HG02840 (cell line): Measurements from ENCODE around the gene CTSO.

Source experiments
- ATAC-seq: cut with Tn5 transposase; IDR thresholded peaks from one replicate; pipeline ENCODE4 v1.9.1; 2021; ENCODE audit warnings: mild to moderate bottlenecking, moderate library complexity, moderate number of reproducible peaks; ENCODE audit not compliant: unreplicated experiment, low FRiP score

The CTSO gene, protein sequence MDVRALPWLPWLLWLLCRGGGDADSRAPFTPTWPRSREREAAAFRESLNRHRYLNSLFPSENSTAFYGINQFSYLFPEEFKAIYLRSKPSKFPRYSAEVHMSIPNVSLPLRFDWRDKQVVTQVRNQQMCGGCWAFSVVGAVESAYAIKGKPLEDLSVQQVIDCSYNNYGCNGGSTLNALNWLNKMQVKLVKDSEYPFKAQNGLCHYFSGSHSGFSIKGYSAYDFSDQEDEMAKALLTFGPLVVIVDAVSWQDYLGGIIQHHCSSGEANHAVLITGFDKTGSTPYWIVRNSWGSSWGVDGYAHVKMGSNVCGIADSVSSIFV

DNA sequence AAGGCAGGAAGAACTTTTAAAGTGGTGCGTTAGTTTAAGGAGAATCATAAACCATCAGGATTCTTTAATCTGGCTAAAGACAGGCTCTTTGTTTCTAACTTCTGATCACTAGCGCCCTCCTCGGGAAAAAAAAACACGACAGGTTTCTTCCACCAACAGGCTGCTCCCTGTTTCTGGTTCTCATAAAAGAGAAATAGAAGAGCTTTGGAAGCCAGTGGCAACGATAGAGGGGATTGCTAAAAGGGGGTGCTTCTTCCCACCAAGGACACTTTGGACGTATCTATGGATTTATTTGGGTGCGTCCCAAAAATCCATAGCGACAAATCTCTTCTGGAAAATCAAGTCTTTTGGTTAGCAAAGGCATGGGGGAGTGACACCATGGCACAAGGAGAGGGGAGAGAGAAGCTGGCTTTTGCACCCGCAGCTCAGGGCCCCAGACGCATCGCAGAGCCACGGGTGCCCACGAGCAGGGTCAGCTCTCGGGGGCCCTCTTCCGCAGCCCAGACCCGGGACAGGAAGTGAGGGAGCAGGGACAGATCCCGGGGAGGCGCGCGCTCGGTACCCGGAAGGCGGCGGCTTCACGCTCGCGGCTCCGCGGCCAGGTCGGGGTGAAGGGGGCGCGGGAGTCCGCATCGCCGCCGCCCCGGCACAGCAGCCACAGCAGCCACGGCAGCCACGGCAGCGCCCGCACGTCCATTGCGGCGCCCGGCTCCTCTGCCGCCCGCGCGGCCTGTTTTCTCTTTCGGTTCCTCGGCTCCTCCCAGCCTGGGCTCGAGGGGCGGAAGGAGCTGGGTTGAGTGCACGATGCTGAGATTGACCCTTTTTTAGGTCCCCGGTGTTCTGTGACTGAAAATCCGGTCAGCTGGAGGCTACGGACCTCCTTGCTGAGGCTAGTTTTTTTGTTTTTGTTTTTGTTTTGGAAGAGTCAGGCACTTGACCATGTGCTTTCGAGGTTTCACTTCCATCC is at the start of gene CTSO:
CTSO (minus strand) TSS at position 716 of the 967 bp plus-strand sequence; CDS start at position 697, 19 bp downstream.
- ATAC-seq = peak; percentile 97

DNA sequence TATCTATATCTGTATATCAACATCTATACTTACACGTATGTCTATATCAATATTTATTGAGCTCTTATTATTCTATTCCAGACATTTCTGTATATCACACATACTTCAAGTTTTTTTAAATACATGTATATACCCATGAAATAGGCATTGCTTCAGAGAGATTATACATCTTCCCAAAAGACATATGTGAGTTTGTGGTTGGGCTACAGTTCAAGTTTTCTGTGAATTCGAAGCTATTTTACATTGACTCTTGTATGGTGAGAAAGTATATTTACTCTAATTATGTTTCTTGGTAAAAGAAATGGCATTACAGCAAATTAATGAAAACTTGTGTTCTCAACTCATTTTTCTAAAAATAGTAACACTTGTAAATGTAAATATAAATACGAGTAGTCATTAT is 46.8 kb upstream of the CTSO start:
- no peak for ATAC-seq

DNA sequence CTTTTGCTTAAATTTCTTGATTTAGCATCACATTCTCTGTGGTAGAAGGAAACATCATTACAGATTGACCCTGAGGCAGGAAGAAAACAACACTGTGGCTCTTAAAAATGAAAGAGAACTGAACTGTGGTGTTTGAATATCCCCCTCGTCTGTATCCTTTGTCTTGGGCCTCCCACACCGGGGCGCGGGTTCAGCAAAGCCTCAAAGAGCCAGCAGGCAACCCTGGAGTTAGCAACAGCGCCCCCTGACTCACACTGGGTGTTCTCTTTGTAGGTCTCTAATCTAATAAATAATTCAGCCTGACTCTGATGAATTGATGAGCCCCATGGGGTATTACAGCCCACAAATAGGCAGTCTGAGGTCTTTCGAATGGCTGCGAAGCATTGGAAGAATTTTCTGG is 46.1 kb upstream of the CTSO start:
- ATAC-seq = no peak

DNA sequence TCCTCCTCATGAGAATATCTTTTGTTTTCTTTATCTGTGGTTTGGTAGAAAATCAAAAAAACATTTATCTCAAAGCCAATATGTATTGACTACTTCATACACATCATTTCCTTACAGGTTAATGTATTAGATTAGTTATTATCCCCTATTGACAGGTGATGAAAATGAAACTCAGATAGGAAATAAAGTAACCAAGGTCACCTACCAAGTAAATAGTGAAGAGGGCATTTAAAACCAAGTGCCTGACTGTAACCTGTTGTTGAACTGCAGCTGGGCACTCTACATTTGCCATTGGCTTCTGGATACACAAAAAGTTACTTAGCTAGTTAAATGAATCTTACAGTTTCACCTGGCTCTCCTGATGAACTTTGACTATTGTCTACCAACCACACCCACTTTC is 41.4 kb upstream of the CTSO start:
- no peak for ATAC-seq

DNA sequence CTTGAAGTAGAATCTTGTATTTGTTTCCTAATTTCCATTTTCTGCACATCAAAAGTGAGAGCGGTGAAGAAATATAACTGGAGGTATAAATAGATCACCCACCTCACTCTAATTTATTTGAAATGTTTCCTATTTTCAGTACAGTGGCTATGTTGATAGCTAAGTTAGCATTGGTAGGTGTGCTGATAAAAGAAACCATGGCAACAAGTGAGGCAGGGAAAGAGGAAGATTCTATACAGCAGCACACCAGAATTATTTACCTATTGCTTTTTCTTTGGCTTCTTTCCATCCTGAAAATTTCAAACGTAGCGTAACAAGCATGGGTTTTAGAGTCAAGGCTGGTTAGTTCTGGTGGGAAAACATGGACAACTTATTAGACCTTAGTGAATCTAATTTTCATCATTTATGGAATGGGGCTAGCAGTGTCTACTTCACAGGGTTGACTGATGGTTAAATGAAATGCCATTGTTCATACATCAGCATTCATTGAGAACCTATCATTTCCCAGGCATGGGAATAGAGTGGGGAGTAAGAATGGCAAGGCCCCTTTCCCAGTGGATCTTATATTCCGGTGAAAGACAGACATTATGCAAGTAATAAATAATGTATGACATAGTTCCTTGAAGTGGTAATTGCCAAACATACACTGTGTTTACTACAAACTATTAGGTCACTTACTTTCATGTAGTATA is 30.6 kb upstream of the CTSO start:
- no peak for ATAC-seq

DNA sequence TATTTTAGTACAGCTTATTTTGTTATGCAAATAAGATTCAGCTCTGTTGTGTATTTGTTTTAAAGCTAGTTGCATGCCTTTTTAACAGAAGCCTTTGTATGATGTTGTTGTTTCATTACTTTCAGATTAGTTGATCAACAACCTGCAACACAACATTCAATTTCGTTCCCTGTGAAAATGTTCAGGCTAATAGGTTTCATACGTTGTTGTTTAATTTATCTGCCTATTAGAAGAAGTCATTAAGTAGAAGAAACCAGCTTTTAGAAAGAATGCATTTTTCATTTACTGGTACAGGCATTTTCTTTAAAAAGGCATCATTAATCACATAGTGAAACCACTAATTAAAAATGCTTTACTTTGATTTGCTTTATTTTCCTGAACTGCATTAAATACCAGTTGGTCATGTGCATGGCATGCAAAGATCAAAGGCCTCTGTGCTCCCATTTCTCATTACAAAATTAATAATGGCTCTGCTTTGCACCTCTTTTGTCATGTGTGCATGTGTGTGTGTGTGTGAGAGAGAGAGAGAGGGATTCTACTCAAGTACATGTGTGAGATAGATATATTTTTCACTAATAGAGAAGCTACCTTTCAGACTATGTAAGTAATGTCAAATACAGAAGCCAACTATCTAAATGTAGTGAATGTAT is 29.2 kb upstream of the CTSO start:
- ATAC-seq = no peak

DNA sequence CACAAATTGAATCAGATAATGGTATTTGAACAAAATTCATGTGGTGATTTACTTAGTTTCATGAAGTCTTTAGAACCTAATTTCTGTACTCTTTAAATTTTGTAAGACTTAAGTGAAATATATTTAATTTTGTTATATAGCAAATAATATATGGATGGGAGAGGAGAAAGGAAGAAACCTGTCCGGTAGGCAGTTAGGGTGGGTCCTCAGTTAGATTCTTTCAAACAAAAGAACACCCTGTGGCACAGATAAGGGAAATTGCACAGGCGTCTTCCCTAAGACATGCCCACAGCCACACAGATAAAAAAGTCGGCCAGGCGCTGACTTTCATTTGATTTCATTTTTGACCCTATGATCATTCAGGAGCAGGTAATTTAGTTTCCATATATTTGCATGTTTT is 25.1 kb upstream of the CTSO start:
- ATAC-seq = no peak

DNA sequence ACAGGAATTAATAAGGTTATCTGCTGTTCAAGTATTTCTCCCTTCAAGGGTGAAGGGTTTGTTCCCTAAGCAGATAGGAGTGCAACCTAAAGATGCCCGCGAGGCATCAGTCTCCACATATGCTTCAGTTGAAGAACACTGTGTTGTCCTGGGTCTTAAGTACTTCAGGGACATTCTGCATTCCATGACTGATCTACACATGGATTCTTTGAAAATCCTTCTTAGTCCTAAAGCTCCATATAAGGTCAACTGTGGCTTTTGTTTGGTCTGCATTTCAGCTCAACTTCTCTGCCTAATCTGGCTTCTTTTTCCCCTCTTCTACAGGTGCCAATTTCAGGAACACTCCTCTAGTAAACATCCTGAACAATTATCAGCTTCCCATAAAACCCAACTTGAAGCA is 21.8 kb upstream of the CTSO start:
- ATAC-seq = no peak

DNA sequence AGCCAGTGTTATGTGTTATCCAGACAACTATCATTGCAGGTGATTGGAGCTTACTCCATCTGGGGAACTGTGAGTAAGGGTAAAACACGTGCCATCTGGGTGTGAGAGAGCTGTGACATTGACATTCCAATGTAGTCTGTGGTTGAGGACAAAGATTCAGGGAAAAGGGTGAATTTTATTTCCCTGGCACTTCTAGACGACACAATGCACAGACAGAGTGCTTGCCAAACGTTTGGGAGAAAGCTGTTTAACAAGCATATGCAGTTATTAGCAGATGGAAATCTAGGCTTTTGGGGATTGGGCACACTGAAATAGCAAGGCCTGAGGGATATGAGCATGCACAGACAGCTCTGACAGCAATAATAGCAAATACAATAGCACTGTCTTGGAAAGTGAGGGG is 21.3 kb upstream of the CTSO start:
- peak; percentile 11 for ATAC-seq

DNA sequence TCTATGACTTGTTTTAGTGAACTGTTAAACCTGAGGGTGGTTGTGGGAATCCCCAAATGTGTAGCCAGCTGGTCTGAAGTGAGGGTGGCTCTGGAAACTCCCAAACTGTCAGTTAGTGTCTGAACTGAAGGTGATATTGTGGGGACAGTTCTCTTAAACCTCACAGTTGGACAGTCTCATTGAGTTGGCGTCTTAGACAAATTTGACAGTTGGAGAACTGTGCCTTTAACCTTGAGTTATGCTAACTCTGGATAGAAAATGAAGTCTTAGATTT is 20.7 kb upstream of the CTSO start:
- peak; percentile 96 for ATAC-seq

DNA sequence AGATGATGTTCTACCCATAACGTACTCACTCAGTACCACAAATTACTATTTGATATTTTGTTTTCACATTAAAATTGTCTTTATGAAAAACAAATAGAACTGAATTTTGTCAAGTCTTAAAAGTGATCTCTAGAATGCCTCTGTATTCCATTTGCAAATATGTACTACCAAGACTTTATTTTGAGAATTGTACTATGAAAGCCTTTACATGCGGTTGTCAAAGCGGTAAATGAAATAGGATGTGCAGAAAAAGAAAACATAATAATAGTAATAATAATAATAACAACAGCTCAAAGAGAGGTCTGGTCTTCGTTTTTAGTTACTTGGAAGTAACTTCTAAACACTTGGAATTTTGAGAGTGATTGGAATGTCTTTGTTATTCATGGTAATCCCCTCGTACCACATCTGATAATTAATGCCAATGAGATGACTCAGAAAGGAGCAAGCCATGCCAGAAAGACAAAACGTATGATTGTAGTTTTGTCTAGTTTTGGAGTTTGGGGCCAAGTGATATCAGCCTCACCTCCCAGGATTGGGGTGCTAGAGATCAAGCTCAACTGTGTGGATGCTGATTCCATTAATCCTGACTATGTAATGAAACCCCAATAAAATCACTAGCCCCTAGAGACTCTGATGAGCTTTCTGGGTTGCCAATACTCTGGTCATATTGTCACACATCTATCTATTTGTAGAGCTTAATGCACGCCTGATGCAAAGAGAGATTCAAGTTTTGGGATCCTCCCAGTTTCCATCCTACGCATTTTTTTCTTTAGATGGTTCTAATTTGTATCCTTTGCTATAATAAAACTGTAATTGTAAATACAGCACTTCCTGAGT is 20.2 kb upstream of the CTSO start:
- ATAC-seq = peak; percentile 28

DNA sequence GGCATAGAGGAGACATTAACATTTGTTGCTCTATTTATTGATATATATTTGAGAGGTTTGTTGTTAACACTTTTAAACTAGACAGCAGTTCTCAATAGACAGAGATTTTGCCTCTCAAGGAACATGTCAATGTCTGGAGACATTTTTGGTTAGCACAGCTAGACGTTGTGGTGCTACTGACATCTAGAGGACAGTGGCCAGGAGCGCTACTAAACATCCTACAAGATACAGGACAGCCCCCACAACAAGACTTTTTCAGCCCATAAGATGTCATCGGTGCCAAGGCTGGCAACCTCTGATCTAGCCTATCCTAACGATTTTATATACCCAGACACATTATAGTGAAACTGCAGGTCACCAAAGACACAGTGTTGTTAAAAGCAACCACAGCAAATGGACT is 18.4 kb upstream of the CTSO start:
- no peak for ATAC-seq

DNA sequence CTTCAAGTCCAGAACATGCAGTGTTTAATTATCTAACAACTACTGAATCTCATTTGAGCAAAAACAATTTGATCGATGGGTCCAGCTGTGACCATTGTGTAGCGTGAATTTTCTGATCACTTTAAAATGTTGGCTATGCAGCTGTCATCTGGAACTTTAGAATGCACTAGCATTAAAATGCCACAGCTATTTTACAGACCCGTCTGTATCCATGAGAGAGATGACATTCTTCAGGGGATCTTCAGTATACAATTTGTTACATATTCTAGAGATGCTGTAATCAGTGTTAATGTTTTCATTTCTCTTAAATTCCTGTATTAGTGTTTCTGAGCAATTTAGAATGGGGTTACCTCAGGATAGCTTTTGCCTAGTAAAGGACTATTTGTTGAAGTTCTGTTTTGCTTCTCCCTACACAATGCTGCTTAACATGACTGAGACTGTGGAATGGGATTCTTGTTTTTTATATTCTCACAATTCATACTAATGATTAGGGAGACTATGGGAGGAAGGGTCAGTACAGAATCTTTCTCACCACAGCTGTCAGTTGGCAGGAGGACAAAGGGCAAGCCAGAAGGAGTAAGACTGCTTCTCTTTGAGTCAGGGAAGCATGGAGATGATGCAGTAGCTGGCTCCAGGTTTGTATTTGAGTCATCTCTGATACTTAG is 13.2 kb upstream of the CTSO start:
- no peak for ATAC-seq

DNA sequence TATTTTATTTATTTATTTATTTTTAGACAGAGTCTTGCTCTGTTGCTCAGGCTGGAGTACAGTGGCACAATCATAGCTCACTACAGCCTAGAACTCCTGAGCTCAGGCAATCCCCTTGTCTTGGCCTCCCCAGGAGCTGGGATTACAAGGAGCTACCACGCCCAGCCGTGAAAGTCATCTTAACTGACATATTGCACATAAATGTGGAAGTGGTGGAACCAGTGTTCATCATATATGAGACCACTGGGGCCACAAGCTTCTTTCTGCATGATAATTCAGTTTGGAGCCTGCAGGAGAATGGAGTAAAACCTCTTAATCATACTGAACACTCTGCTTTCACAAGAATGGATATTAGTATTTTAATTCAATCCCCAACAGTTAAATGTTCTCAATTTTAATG is 12.5 kb upstream of the CTSO start:
- ATAC-seq = no peak

DNA sequence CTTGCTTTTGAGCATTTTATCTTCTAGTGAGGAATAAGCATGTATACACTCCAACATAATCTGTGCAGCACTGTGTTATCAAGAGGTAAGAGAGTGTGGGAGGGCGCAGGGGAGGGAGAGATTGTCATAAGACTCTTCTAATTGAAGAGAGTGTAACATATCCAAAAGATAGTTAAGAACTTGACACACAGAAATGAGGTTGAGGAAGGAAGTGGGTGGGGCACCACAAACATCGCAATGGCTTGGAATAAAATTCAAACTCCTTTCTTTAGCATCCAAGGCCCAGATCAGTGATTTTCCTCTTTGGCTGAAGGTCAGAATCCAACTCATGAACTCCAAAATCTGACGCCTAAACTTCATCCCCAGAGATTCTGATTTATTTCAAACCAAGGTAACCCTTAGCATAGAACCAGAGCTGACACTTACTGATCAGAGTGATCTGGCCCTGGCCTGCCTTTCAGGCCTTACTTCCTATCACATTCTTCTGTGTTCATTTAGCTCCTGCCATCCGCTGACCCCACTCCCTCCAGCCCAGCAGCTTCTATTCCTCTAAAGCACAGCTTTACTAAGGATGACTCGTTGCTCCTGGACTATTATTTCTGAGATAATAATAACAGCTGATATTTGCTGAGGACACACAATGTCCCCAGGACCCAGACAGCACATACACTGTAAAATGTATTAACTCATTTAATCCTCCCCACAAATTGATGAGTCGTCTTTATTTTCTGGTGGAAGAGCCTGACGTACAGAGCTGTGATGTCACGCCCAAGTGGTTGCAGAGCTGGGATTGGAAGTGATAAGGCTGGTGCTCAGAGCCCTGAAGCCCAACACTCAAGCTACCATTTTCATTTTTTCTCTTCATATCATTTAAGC is 10.6 kb upstream of the CTSO start:
- no peak for ATAC-seq

DNA sequence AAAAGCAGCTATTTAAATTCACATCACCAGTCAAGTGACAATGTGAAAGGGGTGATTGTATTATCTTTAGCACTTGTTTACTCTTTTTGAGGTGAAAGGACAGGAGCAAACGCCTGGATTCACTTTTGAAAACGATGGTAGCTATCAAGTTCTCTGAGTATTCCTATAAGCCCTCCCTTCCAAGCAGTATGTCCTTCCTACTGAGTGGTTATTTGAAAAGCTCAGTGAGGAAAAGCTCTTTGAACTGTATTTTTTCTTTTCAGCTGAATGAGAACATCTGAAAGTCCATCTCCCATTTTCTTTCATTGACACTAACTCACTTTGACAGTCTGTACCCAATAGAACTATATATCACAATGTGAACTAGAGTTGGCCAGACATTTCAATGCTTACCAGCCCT is 9.1 kb upstream of the CTSO start:
- no peak for ATAC-seq

DNA sequence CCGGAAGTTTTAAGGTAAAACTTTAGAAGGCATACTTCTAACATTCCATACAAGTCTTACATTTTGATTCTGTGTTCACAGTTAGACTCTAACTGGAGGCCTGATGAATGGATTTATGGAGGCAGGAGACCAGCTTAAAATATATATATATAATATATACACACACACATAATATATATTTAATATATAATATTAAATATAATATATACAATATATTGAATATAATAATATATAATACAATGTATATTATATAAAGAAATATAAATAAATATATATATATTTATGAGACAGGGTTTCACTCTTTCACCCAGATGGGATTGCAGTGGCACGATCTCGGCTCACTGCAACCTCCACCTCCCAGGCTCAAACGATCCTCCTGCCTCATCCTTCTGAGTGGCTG is 7.9 kb upstream of the CTSO start:
- no peak for ATAC-seq

DNA sequence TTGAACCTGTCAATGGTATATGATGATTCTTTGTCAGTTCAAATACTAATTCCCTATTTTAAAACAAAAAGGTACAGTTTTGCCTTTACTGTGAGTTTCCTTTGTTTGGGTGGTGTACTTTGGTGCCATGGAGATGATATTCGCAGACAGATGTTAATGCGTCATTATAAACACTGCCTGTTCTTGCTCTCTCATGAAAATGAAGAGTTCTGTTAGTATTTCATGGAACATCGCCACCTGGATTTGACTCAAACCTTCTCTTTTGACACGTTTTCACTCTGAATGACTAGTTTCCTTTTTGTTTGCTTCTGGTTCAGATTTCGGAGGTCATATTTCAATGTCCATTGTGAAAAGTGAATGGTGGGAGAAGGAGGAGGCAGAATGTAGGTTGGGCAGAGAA is 6.9 kb upstream of the CTSO start:
- no peak for ATAC-seq

DNA sequence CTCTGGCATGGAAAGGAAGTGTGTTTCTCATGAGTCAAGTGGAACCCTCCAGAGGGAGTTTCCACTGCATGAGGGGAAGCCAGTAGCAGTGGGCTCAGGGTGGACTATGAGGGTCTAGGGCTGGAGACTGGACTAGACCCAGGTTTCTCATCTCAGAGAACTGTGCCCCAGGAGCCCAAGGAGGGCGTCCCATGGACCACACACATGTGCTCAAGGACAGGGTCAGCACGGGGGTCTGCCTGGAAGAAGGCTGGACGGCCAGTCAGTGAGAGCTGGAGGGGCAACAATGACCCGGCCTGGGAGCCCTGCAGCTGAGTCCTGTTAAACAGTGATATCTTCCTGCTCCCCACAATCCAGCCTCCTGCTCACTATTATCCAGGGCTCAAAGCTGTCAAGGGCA is 5.8 kb upstream of the CTSO start:
- ATAC-seq = no peak
